Right atrium auricular region (tissue), 2 donors: ENCODE measurements around the gene KCNE4. TPM values are rescaled to one million over a fixed set of nuclear protein-coding genes. Genes with fewer than 3 reads are reported as not detected.

ENCODE experiments used
- DNase-seq: peaks from one replicate; pipeline ENCODE4 v3.0.0-alpha.2; 2019; ENCODE audit warnings: low spot score
- H3K27ac ChIP-seq, 2 donors: fragments of 200-600 bp; sonication (generic); 1 replicate in 1 of 2; 2 replicates in 1 of 2; pipeline ENCODE4 v1.5.1; 2016 to 2019
- H3K27me3 ChIP-seq, 2 donors: fragments of 200-600 bp; sonication (generic); one replicate each; pipeline versions ENCODE4 v1.5.1 to v1.6.0; 2017 to 2019
- H3K36me3 ChIP-seq: fragments of 200-600 bp; sonication (generic); one replicate; pipeline ENCODE4 v1.5.1; 2016
- H3K4me1 ChIP-seq, 2 donors: fragments of 200-600 bp; sonication (generic); one replicate each; pipeline versions ENCODE4 v1.5.1 to v1.6.0; 2017 to 2019
- H3K4me3 ChIP-seq, 2 donors: fragments of 200-600 bp; sonication (generic); 1 replicate in 1 of 2; 2 replicates in 1 of 2; pipeline ENCODE4 v1.5.1; 2017 to 2019; ENCODE audit warnings: mild to moderate bottlenecking in 1 of 2, moderate library complexity in 1 of 2
- H3K9me3 ChIP-seq, 2 donors: fragments of 200-600 bp; sonication (generic); one replicate each; pipeline ENCODE4 v1.5.1; 2019
- total RNA-seq, 2 donors: library from RNA; depleted of rRNA; stranded (reverse); fragments of >200 nt; gene quantifications; one replicate each; pipeline ENCODE4 v1.1.0, GENCODE V29; 2016
- TF ChIP-seq, protein P1 (sequence below), 2 donors: fragments of 200-600 bp; sonication (generic); IDR thresholded peaks; one replicate each; pipeline ENCODE4 v1.5.1; 2019; ENCODE audit warnings: antibody characterized with exemption in 2 of 2

Gene KCNE4
- total RNA-seq, 2 donors from 2014 or later: 3.4 to 4.0 TPM

DNA sequence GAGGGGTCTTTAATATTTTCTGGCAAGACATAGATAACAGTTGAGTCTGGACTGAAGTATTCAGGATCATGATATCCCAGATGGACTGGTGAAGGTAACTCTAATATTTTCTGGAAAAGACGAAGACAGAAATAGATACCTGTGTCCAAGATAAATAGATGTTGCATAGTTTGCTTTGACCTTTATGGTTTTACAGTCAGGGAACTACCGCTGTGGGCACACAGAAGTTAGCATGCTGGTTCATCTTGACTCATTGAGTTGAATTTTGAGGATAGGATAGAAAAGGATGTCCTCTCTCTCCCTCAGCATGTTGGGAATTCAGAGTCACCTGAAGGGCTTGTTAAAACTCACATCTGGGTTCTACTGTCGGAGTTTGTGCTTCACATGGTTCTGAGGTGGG, 20.8 kb downstream of the KCNE4 start:
- Histone ChIP-seq H3K4me3 (no peak overlapping the region), H3K4me1 (no peaks in the 10 kb centered on the region), H3K27ac (no peak overlapping the region), H3K36me3 (no peaks in the 10 kb centered on the region), H3K9me3 (no peaks in the 10 kb centered on the region), H3K27me3 (no peaks in the 10 kb centered on the region)
- TF ChIP-seq, protein P1, sequence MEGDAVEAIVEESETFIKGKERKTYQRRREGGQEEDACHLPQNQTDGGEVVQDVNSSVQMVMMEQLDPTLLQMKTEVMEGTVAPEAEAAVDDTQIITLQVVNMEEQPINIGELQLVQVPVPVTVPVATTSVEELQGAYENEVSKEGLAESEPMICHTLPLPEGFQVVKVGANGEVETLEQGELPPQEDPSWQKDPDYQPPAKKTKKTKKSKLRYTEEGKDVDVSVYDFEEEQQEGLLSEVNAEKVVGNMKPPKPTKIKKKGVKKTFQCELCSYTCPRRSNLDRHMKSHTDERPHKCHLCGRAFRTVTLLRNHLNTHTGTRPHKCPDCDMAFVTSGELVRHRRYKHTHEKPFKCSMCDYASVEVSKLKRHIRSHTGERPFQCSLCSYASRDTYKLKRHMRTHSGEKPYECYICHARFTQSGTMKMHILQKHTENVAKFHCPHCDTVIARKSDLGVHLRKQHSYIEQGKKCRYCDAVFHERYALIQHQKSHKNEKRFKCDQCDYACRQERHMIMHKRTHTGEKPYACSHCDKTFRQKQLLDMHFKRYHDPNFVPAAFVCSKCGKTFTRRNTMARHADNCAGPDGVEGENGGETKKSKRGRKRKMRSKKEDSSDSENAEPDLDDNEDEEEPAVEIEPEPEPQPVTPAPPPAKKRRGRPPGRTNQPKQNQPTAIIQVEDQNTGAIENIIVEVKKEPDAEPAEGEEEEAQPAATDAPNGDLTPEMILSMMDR (IDR thresholded peaks at IDR 0.05): no peak
- DNase-seq: no peak

GRCh38 chr2:223075301-223076270, 23.6 kb downstream of the KCNE4 start:
- H3K27ac ChIP-seq: no peak overlapping the region
- TF ChIP-seq, protein P1 (IDR thresholded peaks at IDR 0.05): no peak
- DNase-seq: no peak

GRCh38 chr2:223076573-223076972, 24.6 kb downstream of the KCNE4 start:
- TF ChIP-seq, protein P1 (IDR thresholded peaks at IDR 0.05): no peak
- H3K4me1 ChIP-seq: no peaks in the 10 kb centered on the region
- no peak overlapping the region for H3K27ac ChIP-seq
- no peak overlapping the region for H3K4me3 ChIP-seq
- no peak for DNase-seq
- no peaks in the 10 kb centered on the region for H3K9me3 ChIP-seq
- H3K27me3 ChIP-seq: no peaks in the 10 kb centered on the region
- H3K36me3 ChIP-seq: no peaks in the 10 kb centered on the region

More at GRCh38 chr2:223075301-223076270, 23.6 kb downstream of the KCNE4 start:
- H3K4me3 ChIP-seq: no peak overlapping the region
- no peaks in the 10 kb centered on the region for H3K4me1 ChIP-seq
- H3K27me3 ChIP-seq: no peaks in the 10 kb centered on the region
- no peaks in the 10 kb centered on the region for H3K36me3 ChIP-seq
- H3K9me3 ChIP-seq: no peaks in the 10 kb centered on the region

GRCh38 chr2:223078482-223078881, 26.5 kb downstream of the KCNE4 start:
- Histone ChIP-seq H3K4me3 (no peak overlapping the region), H3K36me3 (no peaks in the 10 kb centered on the region), H3K27me3 (no peaks in the 10 kb centered on the region), H3K9me3 (no peaks in the 10 kb centered on the region), H3K4me1 (no peaks in the 10 kb centered on the region), H3K27ac (no peak overlapping the region)
- no peak for DNase-seq
- TF ChIP-seq, protein P1 (IDR thresholded peaks at IDR 0.05): no peak

DNA sequence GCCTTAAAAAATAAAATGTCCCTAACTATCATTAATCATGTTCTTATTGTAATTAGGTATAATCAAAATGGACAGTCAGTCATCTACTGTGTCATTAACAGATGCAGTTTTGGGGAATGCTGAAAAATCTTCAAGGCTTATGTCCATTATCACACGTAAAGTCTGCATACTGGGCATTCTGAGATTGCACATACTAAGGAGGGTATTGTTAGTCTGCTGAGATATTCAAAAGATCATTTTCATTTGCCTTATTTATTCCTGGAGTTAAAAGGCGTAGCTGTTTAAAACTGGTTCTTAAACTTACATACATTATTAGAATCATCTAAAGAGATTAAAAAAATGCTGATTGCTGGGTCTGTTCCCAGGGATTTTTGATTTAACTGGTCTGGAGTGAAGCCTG, 27.4 kb downstream of the KCNE4 start:
- Histone ChIP-seq H3K27me3 (no peaks in the 10 kb centered on the region), H3K27ac (no peak overlapping the region), H3K36me3 (no peaks in the 10 kb centered on the region), H3K4me3 (no peak overlapping the region), H3K9me3 (no peaks in the 10 kb centered on the region), H3K4me1 (no peaks in the 10 kb centered on the region)
- DNase-seq: no peak
- TF ChIP-seq, protein P1 (IDR thresholded peaks at IDR 0.05): no peak
